GM18868 (cell line): ENCODE measurements around the gene GRM4.

Experiments
- ATAC-seq: cut with Tn5 transposase; IDR thresholded peaks from one replicate; pipeline ENCODE4 v1.9.1; 2021; ENCODE audit warnings: mild to moderate bottlenecking, moderate library complexity; ENCODE audit not compliant: unreplicated experiment

GRM4 gene

GRCh38 chr6:33999567-33999966, 146.3 kb downstream of the GRM4 start:
- ATAC-seq, result no peak

DNA sequence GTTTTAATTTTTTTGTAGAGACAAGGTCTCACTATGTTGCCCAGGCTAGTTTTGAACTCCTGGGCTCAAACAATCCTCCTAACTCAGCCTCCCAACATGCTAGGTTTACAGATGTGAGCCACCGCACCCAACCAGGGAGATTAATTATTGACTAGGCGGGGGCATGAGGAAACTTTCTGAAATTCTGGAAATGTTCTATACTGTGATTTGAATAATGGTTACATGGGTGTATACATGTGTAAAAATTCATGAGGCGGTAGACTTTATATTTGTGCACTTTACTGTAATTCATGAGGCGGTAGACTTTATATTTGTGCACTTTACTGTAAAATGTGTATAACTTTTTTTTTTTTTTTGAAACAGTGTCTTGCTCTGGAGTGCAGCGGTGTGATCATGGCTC, 147.2 kb downstream of the GRM4 start:
- ATAC-seq, result no peak

GRCh38 chr6:33997265-33997664, 148.6 kb downstream of the GRM4 start:
- ATAC-seq, result no peak

DNA sequence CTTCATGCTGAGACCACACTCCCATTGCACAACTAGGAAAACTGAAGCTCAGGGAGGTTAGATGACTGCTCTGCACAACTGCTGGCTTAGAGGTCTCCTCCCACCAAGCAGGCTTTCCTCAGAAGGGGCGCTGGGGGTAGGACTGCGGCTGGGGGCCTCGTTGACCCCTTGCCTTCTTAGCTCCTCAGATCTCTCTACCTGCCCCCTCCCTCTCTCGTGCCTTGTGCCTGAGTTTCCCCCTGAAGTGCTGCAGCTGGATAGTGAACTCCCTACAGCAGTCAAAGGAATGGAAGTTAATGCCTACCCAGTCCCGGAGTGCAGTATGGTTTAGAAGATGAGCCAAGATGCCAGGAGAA, 149.8 kb downstream of the GRM4 start:
- ATAC-seq, result no peak

DNA sequence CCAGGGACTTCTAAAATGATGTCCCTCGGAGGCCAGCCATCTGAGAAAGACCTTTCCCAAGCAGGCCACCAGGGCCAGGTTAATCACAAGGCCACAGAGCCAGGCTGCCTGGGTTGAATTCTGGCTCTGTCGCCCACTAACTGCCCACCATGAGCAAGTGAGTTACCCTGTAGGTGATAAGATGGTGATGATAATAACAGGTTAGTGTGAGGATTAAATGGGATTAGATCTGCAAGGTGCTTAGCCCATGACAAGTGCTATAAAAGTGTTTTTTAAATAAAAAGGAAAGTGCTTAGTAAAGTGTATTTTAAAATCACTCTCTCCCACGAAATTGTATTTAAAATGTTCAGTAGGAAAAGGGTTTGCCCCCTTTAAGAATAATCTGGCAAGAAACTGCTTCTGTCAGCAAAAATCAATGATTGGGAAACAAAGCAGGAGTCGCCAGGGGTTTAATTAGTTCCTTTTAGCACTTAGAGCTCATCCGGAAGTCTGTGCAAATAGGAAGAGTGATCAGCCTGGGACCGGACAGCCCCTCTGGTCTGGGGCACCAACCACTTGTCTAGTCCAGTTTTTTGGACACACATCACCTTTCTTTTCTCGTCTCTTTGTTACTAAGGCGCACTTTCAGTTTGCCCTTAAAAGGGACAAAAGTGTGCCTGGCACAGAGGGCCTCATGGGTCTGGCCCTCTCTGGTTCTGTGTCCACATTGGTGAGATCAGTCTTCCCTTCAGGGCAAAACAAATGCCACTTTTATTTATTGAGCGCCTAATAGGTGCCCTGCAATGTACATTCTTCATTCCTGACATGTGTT, 150.4 kb downstream of the GRM4 start:
- ATAC-seq, result no peak

DNA sequence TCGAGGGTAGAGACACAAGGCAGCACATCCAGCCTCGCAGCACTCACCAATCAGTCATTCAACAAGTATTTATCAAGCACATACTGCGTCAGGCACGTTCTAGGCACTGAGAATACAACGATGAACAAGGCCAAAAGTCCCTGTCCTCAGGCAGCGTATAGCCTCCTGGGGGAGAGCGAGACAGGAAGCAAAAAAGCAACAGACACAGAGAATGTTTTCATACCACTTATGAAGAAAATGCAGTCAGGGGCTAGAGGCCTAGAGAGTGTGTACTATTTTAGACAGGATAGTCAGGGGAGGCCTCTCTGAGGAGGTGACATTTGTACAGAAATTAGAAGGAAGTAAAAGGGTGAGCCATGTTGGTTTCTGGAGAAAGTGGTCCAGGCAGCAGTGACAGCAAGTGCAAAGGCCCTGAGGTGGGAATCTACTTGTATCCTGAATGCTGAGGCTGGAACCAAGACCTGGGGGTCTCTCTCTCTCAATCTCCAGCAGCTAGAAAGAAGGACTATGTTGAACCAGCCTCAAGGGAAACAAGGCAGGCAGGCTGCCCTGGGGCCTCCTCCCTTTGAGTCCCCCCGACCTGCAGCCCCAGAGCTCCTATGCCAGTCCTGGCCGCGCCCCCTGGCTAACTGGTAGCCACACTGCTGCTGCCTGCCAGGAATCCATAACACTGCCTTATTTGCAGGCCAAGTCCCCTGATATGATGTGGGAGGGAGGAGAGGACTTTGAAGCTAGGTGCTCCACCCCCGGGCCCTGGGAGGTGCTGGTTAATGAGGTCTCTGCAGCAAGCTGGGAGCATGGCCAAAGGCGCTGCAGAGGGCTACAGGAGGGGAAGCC, 151.2 kb downstream of the GRM4 start:
- ATAC-seq, result no peak

DNA sequence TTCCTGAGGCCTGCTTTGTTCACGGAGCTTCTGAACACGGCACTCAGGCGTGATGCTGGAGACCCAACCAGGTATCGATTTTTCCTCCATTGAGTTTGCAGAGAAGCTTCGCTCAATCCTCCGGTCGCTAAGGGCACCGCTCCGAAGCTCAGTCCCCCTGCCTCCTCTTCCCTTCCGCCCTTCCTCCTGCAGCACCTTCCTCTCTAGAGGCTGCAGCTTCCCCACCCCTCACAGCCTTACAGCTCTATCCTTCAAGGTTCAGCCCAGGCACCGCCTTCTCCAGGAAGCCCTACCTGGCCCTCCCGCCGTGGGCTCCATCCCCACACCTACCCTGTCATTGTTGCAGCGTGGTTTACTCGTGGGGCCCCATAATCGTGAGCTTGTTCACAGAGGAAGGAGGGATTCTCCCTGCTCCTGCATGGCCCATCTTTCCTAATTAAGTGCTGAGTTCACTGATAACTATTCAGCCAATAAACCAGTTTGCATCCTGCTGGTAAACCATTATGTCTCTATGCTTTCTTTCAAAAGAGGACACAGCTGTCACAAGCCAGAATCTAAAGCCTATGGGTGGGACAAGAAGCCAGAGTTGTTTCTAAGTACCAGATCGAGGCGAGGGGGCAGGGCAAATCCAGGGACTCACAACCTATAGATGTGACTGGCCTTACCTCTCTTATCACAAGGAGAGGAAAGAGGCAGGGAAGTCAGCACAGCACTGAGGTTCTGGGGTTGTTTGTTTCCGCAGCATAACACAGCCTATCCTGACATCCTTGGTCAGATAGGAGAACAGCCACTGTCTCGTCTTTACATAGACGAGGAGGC, 152.0 kb downstream of the GRM4 start:
- no peak for ATAC-seq

- ATAC-seq, result no peak
These were observed 152.8 kb downstream of the GRM4 start for GRCh38 chr6:33993091-33993490.

DNA sequence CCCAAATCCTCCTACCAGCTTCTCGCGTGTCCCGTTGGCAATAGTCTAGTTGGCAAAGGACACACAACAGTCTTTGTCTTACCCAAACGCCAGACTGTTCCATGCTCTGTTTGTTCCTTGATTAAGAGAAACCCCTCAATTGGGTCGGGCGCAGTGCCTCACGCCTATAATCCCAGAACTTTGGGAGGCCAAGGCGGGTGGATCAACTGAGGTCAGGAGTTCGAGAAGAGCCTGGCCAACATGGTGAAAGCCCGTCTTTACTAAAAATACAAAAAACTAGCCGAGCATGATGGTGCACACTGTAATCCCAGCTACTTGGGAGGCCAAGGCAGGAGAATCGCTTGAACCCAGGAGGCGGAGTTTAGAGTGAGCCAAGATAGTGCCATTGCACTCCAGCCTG, 153.7 kb downstream of the GRM4 start:
- ATAC-seq, result no peak

DNA sequence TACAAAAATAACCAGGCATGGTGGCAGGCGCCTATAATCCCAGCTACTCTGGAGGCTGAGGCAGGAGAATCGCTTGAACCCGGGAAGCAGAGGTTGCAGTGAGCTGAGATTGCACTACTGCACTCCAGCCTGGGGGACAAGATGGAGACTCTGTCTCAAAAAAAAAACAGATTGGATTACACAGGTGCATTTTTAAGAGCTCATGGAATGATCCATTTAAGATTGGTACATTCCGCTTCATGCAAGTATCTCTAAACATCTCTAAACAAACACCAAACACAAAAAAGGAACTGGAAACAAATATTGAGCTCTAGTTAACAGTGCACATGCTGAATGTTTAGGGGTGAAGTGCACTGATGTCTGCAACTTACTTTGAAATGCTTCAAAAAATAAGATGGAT, 154.3 kb downstream of the GRM4 start:
- no peak for ATAC-seq

DNA sequence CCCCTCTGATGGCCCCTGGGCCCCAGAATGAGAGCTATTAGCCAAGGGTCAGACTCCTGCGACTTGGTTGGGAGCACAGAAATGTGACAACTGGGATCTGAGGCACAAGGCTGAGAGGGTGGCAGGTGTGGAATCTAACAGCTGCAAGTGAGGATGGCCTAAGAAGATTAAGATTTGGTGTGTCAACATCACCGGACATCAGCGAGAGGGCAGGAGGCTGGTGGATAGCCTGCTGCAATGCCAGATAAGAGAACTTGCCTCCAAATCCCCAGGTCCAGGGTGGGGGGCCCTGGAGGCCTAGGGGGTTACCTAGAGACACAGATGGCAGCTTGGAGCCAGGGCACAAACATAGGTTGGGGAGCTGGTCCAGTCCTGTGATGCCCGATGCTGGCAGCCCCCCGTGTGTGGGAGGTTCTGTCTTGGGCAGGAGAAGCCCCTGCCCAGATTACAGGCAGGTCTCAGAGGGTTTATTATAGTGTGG, 155.8 kb downstream of the GRM4 start:
- ATAC-seq, result no peak

DNA sequence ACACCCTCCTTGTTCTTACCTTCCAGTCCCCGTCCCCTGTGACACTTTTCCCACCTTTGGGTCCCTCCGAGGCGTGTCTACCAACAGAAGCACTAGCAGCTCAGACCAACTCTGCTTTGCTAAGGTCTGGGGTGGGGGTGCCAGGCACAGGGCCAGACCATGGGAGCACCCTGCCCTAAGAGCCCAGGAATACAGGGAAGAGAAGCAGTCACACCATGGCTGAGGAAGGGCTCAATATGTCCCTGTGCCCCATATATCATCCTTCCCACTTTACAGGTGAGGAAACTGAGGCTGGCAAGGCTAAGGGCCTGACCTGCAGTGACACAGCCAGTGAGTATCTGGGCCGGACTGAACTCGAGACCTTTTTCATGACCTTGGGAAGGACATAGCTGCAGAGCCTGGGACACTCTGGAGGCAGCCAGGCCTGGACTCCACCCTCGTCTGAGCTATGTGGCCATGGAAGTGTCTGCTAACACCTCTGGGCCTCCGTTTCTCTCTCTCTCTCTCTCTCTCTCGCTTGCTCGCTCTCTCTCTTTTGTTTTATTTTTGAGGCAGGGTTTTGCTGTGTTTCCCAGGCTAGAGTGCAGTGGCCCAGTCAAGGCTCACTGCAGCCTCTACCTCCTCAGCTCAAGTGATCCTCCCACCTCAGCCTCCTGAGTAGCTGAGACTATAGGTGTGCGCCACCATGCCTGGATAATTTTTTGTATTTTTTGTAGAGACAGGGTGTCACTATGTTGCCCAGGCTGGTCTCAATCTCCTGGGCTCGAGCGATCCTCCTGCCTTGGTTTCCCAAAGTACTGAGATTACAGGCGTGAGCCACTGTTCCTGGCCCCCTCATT, 156.7 kb downstream of the GRM4 start:
- ATAC-seq, result no peak

DNA sequence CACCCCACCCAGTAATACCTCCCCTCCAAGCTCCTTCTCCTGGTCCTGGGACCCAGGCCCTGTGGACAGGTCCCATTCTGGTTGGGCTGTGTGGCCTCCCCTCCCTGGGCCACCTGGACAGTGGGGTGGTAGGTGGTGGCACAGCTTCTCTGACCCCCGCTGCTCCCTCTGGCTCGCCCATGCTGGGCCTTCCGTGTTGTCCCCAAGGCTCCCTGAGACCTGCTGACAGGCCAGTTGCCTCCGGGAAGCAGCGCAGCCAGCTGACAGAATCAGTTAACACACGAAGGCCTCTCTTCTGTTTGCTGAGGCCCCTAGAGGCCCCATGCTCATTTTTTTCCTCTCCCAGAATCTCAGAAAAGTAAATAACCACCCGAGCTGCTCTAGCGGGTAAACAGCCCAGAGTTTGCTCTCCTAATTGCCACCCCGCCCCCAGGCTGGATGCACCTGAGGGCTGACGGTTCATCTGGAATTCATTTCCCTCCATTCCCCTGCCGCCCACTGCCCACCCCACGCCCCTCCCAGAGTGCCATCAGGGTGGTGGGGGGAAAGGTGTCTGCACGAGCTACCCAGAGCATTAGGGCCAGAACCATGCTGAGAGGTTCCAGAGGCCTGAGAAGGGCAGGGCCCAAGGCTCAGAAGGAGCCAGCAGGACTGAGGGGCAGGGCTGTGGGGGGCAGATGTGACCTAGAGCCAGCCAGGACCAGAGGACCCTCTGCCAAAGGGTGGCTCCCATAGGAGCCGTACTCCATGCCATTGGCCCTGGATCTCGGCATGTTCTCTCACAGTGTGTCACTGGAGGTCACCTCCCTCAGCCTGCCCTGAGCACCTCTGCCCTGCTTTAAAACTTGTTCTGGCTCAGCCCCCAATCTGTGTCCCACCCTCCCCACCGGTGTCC, 157.5 kb downstream of the GRM4 start:
- ATAC-seq, result no peak

GRCh38 chr6:33987531-33988021, 158.3 kb downstream of the GRM4 start:
- no peak for ATAC-seq

DNA sequence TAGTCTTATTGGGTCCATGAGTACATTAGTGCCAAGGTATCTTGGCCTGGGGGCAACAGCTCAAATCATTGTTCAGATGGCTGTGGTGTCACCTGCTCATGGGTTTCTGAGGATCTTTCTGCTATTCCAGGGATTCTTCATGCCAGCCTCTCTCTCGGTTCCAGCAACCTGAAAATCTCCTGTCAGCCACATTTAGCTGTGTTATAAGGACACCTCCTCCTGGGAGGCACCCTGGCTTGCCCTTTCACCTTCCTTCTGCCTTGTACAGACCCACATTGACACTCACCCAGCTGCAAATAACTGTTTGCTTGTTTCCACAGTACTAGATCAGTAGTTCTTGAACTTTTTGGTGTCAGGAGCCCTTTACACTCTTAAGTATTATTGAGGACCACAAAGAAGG, 159.9 kb downstream of the GRM4 start:
- no peak for ATAC-seq

DNA sequence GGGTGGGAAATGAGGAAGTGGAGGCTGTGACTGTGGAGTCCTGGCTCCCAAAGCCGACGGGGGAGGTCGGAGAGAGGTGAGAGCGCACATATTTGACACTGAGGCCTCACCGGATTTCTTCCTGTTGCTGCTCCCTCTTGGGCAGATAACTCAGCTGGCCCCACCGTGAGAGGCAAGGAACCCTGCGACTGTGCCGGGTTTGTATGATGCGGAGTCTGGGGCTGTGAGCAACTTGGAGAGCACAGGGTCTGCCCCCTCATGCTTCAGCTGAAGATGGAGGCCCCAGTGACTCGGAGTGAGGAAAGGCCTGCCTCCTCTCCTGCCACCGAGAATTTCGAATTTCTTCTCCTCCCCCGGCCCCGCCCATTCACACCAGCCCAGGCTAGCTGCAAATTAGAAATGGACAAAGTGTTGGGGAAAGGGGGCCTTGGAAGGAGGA, 160.6 kb downstream of the GRM4 start:
- no peak for ATAC-seq

DNA sequence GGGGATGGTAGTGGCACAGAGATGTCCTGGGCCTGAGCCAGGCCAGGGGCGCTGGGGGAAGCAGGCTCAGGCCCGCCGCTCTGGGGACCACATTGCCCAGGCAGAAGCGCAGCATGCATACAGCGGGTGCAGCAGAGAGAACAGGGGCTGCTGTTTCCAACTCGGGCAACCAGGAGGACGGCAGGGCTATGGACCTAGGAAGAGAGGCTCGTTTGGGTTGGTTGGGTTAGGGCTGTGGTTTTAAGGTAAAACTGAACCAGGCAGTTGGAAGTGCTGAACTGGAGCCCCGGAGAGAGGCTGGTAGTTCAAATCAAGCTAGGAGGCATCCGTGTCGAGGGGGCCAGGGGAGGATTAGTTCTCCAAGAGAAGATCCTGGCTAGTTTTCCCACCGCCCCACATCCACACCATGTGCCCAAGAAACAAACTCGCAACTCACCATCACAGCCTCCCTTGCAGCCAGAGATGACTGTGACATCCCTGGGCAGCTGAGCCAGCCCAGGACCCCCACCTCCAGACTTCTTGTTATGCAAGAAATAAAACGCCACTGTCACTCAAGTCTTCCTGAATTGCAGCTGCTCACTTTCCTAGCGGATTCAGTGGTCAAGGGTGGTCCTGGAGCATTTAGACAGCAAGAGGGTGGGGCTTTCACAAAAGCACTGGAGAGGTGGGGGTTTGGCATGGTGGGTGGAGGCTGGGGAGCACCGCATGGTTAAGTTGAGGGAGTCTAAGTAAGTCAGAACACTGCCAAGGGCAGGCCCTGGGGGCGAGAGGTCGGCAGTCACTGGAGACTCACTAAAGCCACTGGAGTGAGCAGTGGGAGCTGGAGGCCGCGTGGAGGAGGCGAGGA, 161.2 kb downstream of the GRM4 start:
- ATAC-seq, result no peak

- ATAC-seq, result no peak
These were observed 162.0 kb downstream of the GRM4 start for GRCh38 chr6:33983721-33984465.
